OCI-LY1 (cell line): Measurements from ENCODE around the gene HSF5.

Experiments used
- H2AFZ ChIP-seq: fragments of 200-600 bp; sonication (generic), shearing (Covaris generic); 2 replicates; pipeline ENCODE4 v1.6.0; 2014; ENCODE audit warnings: antibody characterized with exemption, mild to moderate bottlenecking, low read length
- H3F3A ChIP-seq: fragments of 200-600 bp; sonication (generic), shearing (Covaris generic); 2 replicates; pipeline ENCODE4 v1.6.0; 2014; ENCODE audit warnings: mild to moderate bottlenecking, antibody characterized with exemption, low read length, moderate library complexity; ENCODE audit not compliant: insufficient read depth
- H3K27ac ChIP-seq: fragments of 200-600 bp; sonication (generic); 2 replicates; pipeline ENCODE4 v1.5.1; 2014; ENCODE audit warnings: low read length, mixed run types, mild to moderate bottlenecking, low read depth; ENCODE audit not compliant: poor library complexity, severe bottlenecking
- H3K27me3 ChIP-seq: fragments of 200-600 bp; sonication (generic); 2 replicates; pipeline ENCODE4 v1.6.0; 2014; ENCODE audit warnings: antibody characterized with exemption, mild to moderate bottlenecking, low read length, moderate library complexity; ENCODE audit not compliant: insufficient read depth
- H3K36me3 ChIP-seq: fragments of 200-600 bp; sonication (generic); 2 replicates; pipeline ENCODE4 v1.6.1; 2014; ENCODE audit warnings: mild to moderate bottlenecking, antibody characterized with exemption, low read length, moderate library complexity, mixed read lengths; ENCODE audit not compliant: insufficient read depth
- H3K4me1 ChIP-seq: fragments of 200-600 bp; sonication (generic); 2 replicates; pipeline ENCODE4 v1.5.1; 2014; ENCODE audit warnings: mild to moderate bottlenecking, low read length, moderate library complexity; ENCODE audit not compliant: insufficient read depth, severe bottlenecking
- H3K4me2 ChIP-seq: fragments of 200-600 bp; sonication (generic), shearing (Covaris generic); 2 replicates; pipeline ENCODE4 v1.6.1; 2014; ENCODE audit warnings: low read length
- H3K4me3 ChIP-seq: fragments of 200-600 bp; sonication (generic); 2 replicates; pipeline ENCODE4 v1.5.1; 2014; ENCODE audit warnings: low read length, low read depth, mild to moderate bottlenecking, mixed read lengths; ENCODE audit not compliant: poor library complexity, severe bottlenecking
- H3K79me2 ChIP-seq: fragments of 200-600 bp; shearing (Covaris generic); 2 replicates; pipeline ENCODE4 v1.6.1; 2016; ENCODE audit warnings: mixed run types, low read length, mixed read lengths; ENCODE audit not compliant: insufficient read depth
- H3K9ac ChIP-seq: fragments of 200-600 bp; sonication (generic), shearing (Covaris generic); 2 replicates; pipeline ENCODE4 v1.6.1; 2014; ENCODE audit warnings: mild to moderate bottlenecking, low read length, mixed read lengths
- H3K9me2 ChIP-seq: fragments of 200-600 bp; sonication (generic), shearing (Covaris generic); 2 replicates; pipeline ENCODE4 v1.6.1; 2014; ENCODE audit warnings: low read depth, mild to moderate bottlenecking, low read length, mixed read lengths
- H3K9me3 ChIP-seq: fragments of 200-600 bp; shearing (Covaris generic); 2 replicates; pipeline ENCODE4 v1.6.1; 2014; ENCODE audit warnings: low read length, mixed read lengths
- H4K20me1 ChIP-seq: fragments of 200-600 bp; sonication (generic), shearing (Covaris generic); 2 replicates; pipeline ENCODE4 v1.6.0; 2016; ENCODE audit warnings: mild to moderate bottlenecking, low read length; ENCODE audit not compliant: insufficient read depth
- CTCF ChIP-seq: fragments of 200-600 bp; sonication (generic), shearing (Covaris generic); IDR thresholded peaks from 2 replicates; pipeline ENCODE4 v1.5.1; 2017; ENCODE audit warnings: mild to moderate bottlenecking, antibody characterized with exemption, low read length, moderate library complexity, mixed read lengths
- EZH2 ChIP-seq: fragments of 200-600 bp; sonication (generic), shearing (Covaris generic); IDR thresholded peaks from 2 replicates; pipeline ENCODE4 v1.8.0; 2017; ENCODE audit warnings: borderline replicate concordance, mixed run types, mild to moderate bottlenecking, antibody characterized with exemption, low read length, moderate library complexity, mixed read lengths

Gene HSF5

DNA sequence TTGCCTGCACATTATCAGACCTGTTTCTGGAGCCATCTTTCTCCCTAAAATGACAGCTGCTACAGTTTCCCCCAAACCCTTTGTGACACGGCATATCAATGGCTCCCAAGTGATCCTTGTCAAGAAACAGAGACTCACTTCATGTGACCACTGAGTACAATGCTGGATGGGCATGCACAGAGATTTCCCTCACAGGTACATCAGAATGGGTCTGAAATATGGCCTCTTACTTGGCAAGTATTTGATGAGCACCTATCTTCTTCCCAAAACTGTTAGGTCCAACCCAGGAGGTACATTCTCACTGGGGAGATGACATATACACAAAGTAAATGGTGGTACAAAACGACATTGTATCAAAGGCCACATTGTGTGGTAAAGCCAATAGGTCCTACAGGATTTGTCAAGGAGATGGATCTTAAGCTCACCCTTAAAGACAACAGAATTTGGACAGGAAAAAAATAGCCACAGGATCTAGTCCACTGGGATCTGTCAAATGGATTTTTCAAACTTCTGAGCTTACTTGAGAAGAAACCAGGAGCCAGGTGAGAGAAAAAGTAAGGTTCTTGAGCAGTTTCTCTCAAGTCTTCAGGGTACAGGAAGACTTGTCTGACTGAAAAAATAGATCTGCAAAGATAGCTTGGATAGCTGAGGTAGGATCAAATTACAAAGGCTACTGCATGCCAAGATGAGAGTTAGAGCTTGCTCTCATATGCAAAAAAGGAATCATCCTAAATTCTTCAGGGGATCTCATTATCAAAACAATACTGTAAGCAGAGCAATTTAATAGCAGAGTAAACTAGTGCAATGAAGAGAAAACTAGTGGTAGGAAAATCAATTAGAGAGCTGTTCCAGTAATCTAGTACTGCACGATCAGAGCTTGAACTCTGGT lies 99.7 kb downstream of the HSF5 start:
- Histone ChIP-seq H3K79me2 (no peaks in the 10 kb centered on the region), H2AFZ (no peak overlapping the region), H3K4me2 (no peak overlapping the region), H3F3A (no peaks in the 10 kb centered on the region), H3K9ac (no peak overlapping the region), H3K9me3 (no peaks in the 10 kb centered on the region), H3K9me2 (no peaks in the 10 kb centered on the region), H4K20me1 (no peaks in the 10 kb centered on the region), H3K4me3 (no peak overlapping the region), H3K27me3 (peaks cover 2% of the 10 kb centered on the region; the same call in 1 of the 2 replicates), H3K27ac (no peak overlapping the region), H3K36me3 (no peaks in the 10 kb centered on the region), H3K4me1 (peaks cover 10% of the 10 kb centered on the region)
- TF ChIP-seq EZH2 (no peak), CTCF (no peak)

DNA sequence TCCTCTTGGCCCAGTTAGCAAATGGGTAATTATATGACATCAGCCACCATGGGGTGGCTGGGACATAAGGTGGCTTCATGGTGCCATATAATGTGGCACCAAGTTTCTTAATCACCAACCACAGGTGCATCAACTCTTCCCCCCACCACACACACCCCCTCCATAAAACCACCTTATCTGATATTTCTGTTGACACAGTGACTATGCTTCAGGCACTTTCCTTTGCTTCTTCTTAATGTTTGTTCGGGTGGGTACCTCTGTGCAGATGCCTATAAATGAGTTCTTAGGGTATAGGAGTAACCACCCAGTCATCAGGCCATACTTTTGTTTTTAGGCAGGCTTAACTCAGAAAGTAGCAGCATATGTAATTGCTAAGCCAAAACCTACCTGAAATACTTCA lies 100.4 kb downstream of the HSF5 start:
- H3K4me2 ChIP-seq, result no peak overlapping the region
- no peak overlapping the region for H2AFZ ChIP-seq
- no peaks in the 10 kb centered on the region for H3F3A ChIP-seq
- TF ChIP-seq EZH2 (no peak), CTCF (no peak)
- H4K20me1 ChIP-seq, result no peaks in the 10 kb centered on the region
- H3K9me3 ChIP-seq, result no peaks in the 10 kb centered on the region
- peaks cover 2% of the 10 kb centered on the region; the same call in 1 of the 2 replicates for H3K27me3 ChIP-seq
- H3K27ac ChIP-seq, result no peak overlapping the region
- H3K9me2 ChIP-seq, result no peaks in the 10 kb centered on the region
- H3K79me2 ChIP-seq, result no peaks in the 10 kb centered on the region
- no peak overlapping the region for H3K4me3 ChIP-seq
- peaks cover 10% of the 10 kb centered on the region for H3K4me1 ChIP-seq
- H3K9ac ChIP-seq, result no peak overlapping the region
- H3K36me3 ChIP-seq, result no peaks in the 10 kb centered on the region

- no peaks in the 10 kb centered on the region for H4K20me1 ChIP-seq
- no peaks in the 10 kb centered on the region for H3K36me3 ChIP-seq
- H2AFZ ChIP-seq, result no peak overlapping the region
- peaks cover 2% of the 10 kb centered on the region; the same call in 1 of the 2 replicates for H3K27me3 ChIP-seq
- H3K4me3 ChIP-seq, result no peak overlapping the region
- TF ChIP-seq CTCF (no peak), EZH2 (no peak)
- no peak overlapping the region for H3K4me2 ChIP-seq
- no peaks in the 10 kb centered on the region for H3K9me3 ChIP-seq
- no peaks in the 10 kb centered on the region for H3K9me2 ChIP-seq
- H3K4me1 ChIP-seq, result peaks cover 9% of the 10 kb centered on the region
- no peaks in the 10 kb centered on the region for H3F3A ChIP-seq
- no peaks in the 10 kb centered on the region for H3K79me2 ChIP-seq
- H3K27ac ChIP-seq, result no peak overlapping the region
- H3K9ac ChIP-seq, result no peak overlapping the region
These were observed 101.5 kb downstream of the HSF5 start for GRCh38 chr17:58386708-58387107.
